Nephron (organoid): ENCODE results near the gene BLVRA.
"Not testable (repeated sequence)": the region's sequence is repeated elsewhere in the genome, so short reads cannot be mapped to it uniquely, and the experiment has no call there.

ENCODE experiments used
- H3K27ac Mint-ChIP-seq, 3 experiments: 2 replicates each; pipeline ENCODE4 v1.8.0; 2020; ENCODE audit warnings: mixed read lengths in 3 of 3, mild to moderate bottlenecking in 2 of 3, moderate library complexity in 1 of 3
- H3K27me3 Mint-ChIP-seq: 2 replicates; pipeline ENCODE4 v1.8.0; 2021; ENCODE audit warnings: low read depth, mild to moderate bottlenecking, moderate library complexity, mixed read lengths
- H3K36me3 Mint-ChIP-seq: 2 replicates; pipeline ENCODE4 v1.8.0; 2020; ENCODE audit warnings: low read depth, mixed read lengths
- H3K4me1 Mint-ChIP-seq: 2 replicates; pipeline ENCODE4 v1.8.0; 2020; ENCODE audit warnings: mixed read lengths
- H3K4me3 Mint-ChIP-seq, 3 experiments: 2 replicates each; pipeline ENCODE4 v1.8.0; 2020; ENCODE audit warnings: mild to moderate bottlenecking in 3 of 3, mixed read lengths in 3 of 3, moderate library complexity in 2 of 3
- H3K9me3 Mint-ChIP-seq: 2 replicates; pipeline ENCODE4 v1.8.0; 2020; ENCODE audit warnings: mixed read lengths
- CTCF ChIP-seq, 3 experiments: fragments of 200-600 bp; sonication (generic); IDR thresholded peaks; one replicate each; pipeline ENCODE4 v1.5.0; 2021; ENCODE audit warnings: antibody characterized with exemption in 3 of 3; ENCODE audit not compliant: unreplicated experiment in 3 of 3

BLVRA gene

DNA sequence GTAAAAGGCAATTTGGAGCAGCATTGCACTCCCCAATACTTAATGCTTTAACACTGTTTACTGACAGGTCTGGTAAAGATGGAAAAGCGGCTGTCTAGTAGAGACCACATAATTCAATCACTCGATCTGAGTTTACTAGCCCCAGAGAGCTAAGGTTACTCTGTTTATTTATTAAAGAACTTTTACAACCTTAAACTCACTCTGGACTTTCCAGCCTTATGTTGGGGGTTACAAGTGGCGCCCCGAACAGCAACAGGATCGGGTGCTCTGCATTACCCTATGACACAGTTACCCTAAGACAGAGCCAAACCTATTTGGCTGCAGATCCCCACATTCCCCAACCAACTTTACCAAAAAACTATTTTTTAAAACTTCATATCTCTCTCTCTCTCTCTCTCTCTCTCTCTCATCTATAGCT, 66.9 kb downstream of the BLVRA start:
- TF ChIP-seq CTCF (IDR thresholded peaks at IDR 0.05; ENCODE audit: unreplicated experiment in 3 of 3): no peak
- Mint-ChIP-seq H3K27me3 (peaks cover 19% of the 10 kb centered on the region), H3K9me3 (peaks cover 11% of the 10 kb centered on the region), H3K27ac (peak overlapping the region; percentile 42 to 95 (median 83)), H3K4me3 (no peak overlapping the region), H3K36me3 (no peaks in the 10 kb centered on the region), H3K4me1 (no peaks in the 10 kb centered on the region)

DNA sequence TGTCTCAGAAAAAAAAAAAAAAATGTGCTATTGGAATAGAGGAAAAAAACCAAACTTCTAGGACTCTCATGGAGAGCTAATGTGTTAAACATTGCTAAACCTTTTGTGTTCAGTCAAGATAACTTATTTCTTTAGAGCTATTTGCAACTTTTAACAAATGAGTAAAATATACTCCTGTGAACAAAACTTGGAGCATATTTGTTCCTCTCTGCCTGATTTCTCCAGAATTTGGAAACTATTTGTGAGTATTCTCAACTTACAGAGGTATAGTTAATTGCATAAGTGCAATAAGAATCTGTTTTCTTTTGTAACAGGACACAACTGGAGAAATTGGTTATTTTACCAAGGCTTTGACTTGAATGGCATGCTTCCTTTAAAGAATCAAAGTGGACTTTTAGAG, 72.4 kb downstream of the BLVRA start:
- not testable (repeated sequence) for H3K4me3 Mint-ChIP-seq, H3K36me3 Mint-ChIP-seq, H3K27me3 Mint-ChIP-seq, H3K27ac Mint-ChIP-seq, H3K4me1 Mint-ChIP-seq
- peaks cover 13% of the 10 kb centered on the region for H3K9me3 Mint-ChIP-seq

DNA sequence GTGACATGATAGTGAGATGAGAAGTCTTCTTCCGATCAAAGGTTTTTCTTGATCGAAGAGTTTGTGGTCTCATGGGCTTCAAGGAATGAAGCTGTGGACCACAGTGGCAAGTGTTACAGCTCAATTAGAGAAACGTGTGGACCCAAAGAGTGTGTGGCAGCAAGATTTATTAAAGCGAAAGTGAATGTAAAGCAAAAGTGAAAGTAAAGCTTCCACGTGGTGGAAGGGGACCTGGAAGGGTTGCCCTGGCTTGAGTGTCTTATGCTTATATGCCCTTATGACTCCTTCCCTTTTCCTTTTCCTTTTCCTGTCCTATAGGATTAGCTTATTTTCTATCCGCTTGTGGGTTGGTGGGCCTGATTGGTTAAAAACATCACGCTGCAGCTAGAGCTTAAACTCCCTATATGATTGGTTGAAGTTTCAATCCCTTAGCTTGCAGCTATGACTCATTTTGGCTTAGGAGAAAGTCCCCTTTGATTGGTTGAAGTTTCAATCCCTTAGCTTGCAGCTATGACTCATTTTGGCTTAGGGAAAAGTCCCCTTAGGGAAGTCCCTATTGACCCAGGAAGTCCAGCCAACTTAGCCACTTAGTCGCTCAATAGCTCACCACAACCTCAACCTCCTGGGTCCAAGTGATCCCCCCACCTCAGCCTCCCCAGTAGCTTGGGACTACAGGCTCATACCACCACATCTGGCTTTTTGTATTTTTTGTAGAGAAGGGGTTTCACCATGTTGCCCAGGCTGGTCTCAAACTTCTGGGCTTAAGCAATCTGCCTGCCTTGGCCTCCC, 76.2 kb downstream of the BLVRA start:
- Mint-ChIP-seq H3K9me3 (peaks cover 9% of the 10 kb centered on the region), H3K4me3 (no peak overlapping the region), H3K27me3 (peaks cover 6% of the 10 kb centered on the region), H3K36me3 (no peaks in the 10 kb centered on the region), H3K27ac (no peak overlapping the region), H3K4me1 (no peaks in the 10 kb centered on the region)
- no peak for TF ChIP-seq CTCF (IDR thresholded peaks at IDR 0.05; ENCODE audit: unreplicated experiment in 3 of 3)

DNA sequence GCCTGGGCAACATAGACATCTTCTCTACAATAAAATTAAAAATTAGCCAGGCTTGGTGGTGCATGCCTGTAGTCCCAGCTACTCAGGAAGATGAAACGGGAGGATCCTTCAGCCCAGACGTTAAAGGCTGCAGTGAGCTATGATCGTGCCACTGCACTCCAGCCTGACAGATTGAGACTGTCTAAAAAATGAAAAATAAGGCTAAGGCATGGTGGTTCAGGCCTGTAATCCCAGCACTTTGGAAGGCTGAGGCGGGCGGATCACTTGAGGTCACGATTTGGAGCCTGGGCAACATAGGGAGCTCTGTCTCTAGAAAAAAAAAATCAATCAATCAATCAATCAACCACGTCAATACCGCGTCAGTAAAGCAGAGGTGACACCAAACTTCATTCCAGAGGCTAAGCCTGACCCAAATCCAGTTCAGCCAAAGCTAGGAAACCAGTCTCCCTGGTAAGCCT, 79.8 kb downstream of the BLVRA start:
- peak overlapping the region in 1 of 3 experiments; percentile 53 for H3K4me3 Mint-ChIP-seq
- H3K27ac Mint-ChIP-seq: peak overlapping the region; percentile 47 to 81 (median 72)
- peaks cover 6% of the 10 kb centered on the region for H3K27me3 Mint-ChIP-seq
- no peaks in the 10 kb centered on the region for H3K9me3 Mint-ChIP-seq
- H3K36me3 Mint-ChIP-seq: no peaks in the 10 kb centered on the region
- H3K4me1 Mint-ChIP-seq: no peaks in the 10 kb centered on the region
- TF ChIP-seq CTCF (IDR thresholded peaks at IDR 0.05; ENCODE audit: unreplicated experiment in 3 of 3): no peak

DNA sequence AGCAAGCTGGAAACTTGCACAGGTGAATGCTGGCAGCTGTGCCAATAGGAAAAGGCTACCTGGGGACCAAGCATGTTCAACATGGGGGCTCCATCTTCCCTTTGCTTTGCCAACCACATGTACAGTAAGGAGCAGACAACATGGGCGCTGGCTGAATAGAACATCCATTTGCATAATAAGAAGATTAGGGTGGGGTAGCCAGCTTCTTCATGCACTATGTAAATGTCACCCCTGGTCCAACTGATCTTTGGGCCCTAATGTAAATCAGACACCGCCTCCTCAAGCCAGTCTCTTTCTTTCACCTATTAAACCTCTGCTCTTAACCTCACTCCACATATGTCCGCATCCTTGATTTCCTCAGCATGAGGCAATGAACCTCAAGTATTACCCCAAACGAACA, 84.8 kb downstream of the BLVRA start:
- no peak overlapping the region for H3K27ac Mint-ChIP-seq
- H3K27me3 Mint-ChIP-seq: peaks cover 15% of the 10 kb centered on the region
- TF ChIP-seq CTCF (IDR thresholded peaks at IDR 0.05; ENCODE audit: unreplicated experiment in 3 of 3): no peak
- H3K9me3 Mint-ChIP-seq: no peaks in the 10 kb centered on the region
- no peaks in the 10 kb centered on the region for H3K36me3 Mint-ChIP-seq
- no peak overlapping the region for H3K4me3 Mint-ChIP-seq
- H3K4me1 Mint-ChIP-seq: no peaks in the 10 kb centered on the region

DNA sequence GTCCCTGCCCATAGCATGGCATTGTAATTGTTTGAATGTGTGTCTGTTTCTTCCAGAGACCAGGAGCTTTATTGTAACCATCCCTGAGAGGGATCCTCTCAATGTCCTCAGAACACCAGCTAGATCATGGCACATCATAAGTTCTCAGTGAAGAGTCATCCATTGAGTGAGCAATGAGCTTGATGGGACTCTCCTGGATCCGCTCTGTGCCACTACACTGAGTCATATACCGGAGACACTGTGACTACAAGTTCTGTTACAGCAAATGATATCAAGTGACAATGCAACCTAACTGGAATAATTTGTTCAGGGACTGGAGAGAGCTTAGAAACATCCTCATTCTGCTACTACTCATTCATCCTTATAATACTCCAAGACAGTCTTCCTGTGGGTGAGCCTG, 85.8 kb downstream of the BLVRA start:
- Mint-ChIP-seq H3K4me1 (no peaks in the 10 kb centered on the region), H3K27ac (no peak overlapping the region), H3K36me3 (no peaks in the 10 kb centered on the region), H3K9me3 (no peaks in the 10 kb centered on the region), H3K4me3 (no peak overlapping the region), H3K27me3 (peaks cover 9% of the 10 kb centered on the region)
- TF ChIP-seq CTCF (IDR thresholded peaks at IDR 0.05; ENCODE audit: unreplicated experiment in 3 of 3): no peak
